GM19372 (cell line): Measurements from ENCODE around the gene CYP2A6.
A peak's percentile ranks its signal among the peaks of the same experiment; 100 is the strongest.
"Not testable (repeated sequence)": the region's sequence is repeated elsewhere in the genome, so short reads cannot be mapped to it uniquely, and the experiment has no call there.

Source experiments
- ATAC-seq: cut with Tn5 transposase; IDR thresholded peaks from one replicate; pipeline ENCODE4 v1.9.1; 2021; ENCODE audit warnings: mild to moderate bottlenecking, low read depth, moderate library complexity; ENCODE audit not compliant: unreplicated experiment

The CYP2A6 gene

GRCh38 chr19:40822704-40823553, 27.3 kb downstream of the CYP2A6 start:
- ATAC-seq: not testable (repeated sequence)

DNA sequence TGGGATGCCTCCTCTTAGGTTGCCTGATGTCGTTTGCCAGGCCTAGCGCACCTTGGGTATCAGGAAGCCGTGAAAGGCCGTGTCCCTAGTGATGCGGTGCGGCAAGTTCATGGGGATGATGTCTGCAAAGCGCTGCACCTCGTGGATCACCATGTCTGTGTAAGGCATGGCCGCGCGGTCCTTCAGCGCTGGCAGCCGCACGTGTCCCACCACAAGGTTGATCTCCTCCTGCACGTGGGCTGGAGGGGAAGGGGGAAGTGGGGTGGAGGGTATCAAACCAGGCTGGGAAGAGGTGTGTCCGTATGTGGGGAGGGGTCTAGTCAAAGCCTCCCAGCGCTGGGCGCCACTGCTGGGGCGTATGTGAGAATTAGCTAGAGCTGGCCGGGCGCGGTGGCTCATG, 28.1 kb downstream of the CYP2A6 start:
- no peak for ATAC-seq

- ATAC-seq: not testable (repeated sequence)
Observed at GRCh38 chr19:40819479-40820234, 30.6 kb downstream of the CYP2A6 start.

- ATAC-seq: not testable (repeated sequence)
Observed at GRCh38 chr19:40818480-40819399, 31.5 kb downstream of the CYP2A6 start.

DNA sequence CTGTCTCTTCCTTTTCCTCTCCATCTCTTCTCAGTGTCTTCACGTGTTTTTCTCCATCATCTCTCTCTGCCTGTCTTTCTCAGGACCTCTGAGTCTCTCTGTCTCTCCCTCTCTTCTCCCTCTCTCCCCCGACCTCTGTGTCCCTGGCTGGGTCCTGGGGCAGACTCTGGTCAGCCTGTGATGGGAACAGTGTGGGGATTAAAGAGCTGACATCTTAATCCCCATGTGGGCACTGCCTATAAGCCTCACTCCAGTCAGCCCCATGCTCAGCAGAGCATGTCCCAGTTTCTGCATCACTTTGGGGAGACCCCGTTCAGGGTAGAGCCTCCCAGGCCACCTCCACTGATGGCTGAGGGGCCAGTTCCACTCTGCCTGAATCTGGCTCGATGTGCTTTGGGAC, 35.0 kb downstream of the CYP2A6 start:
- ATAC-seq: no peak

- ATAC-seq: no peak
Observed at GRCh38 chr19:40813182-40813581, 37.1 kb downstream of the CYP2A6 start.

GRCh38 chr19:40812571-40812970, 37.7 kb downstream of the CYP2A6 start:
- ATAC-seq: not testable (repeated sequence)

GRCh38 chr19:40811478-40812341, 38.5 kb downstream of the CYP2A6 start:
- no peak for ATAC-seq

GRCh38 chr19:40810649-40811408, 39.4 kb downstream of the CYP2A6 start:
- ATAC-seq: peak; percentile 59

GRCh38 chr19:40810160-40810559, 40.1 kb downstream of the CYP2A6 start:
- ATAC-seq: no peak

- no peak for ATAC-seq
Observed at GRCh38 chr19:40809358-40810086, 40.7 kb downstream of the CYP2A6 start.

GRCh38 chr19:40808497-40808896, 41.8 kb downstream of the CYP2A6 start:
- ATAC-seq: no peak

DNA sequence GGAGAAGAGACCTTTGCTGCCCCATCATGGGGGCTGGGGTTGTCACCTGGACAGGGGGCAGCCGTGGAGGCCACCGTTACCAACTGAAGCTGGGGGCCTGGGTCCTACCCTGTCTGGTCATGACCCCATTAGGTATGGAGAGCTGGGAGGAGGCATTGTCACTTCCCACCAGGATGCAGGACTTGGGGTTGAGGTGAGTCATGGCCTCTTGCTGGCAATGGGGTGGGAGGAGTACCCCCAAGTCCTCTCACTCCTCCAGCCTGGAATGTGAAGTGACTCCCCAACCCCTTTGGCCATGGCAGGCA, 42.3 kb downstream of the CYP2A6 start:
- ATAC-seq: no peak

DNA sequence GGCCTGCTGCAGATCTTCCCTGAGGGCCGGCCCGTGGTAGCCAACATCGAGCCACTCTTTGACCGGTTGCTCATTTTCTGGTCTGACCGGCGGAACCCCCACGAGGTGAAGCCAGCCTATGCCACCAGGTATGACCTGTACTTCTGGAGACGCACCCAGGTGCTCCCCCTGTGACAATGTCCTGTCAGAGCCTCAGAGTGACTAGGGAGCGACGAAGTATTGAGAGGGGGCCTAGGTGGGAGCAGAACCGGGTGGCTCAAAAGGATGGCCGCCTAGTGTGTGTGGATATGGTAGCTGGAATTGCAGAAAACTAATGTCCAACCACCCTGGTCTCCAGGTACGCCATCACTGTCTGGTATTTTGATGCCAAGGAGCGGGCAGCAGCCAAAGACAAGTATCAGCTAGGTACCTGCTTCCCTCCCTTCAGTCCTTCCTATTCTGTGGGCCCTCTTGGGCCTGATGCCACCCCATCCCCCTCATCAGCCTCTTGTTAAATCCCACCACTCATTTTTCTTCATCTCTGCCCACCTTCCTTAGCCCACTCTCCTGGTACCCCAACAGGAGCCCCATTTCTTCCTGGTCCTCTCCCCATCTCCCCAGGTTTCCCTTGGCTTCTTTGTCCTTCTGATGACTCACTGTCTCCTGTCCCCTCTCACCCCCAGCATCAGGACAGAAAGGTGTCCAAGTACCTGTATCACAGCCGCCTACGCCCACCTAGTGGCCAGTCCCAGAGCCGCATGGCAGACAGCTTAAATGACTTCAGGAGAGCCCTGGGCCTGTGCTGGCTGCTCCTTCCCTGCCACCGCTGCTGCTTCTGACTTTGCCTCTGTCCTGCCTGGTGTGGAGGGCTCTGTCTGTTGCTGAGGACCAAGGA, 42.9 kb downstream of the CYP2A6 start:
- no peak for ATAC-seq

- ATAC-seq: no peak
Observed at GRCh38 chr19:40806423-40807146, 43.7 kb downstream of the CYP2A6 start.

- ATAC-seq: no peak
Observed at GRCh38 chr19:40805258-40805868, 44.9 kb downstream of the CYP2A6 start.
